ENCODE results near the gene TMEM31. TPM values are rescaled to one million over a fixed set of nuclear protein-coding genes. Genes with fewer than 3 reads are reported as not detected.
"Not testable (repeated sequence)": the region's sequence is repeated elsewhere in the genome, so short reads cannot be mapped to it uniquely, and the experiment has no call there.

The TMEM31 gene
- polyA plus RNA-seq, 3 donors = not detected

DNA sequence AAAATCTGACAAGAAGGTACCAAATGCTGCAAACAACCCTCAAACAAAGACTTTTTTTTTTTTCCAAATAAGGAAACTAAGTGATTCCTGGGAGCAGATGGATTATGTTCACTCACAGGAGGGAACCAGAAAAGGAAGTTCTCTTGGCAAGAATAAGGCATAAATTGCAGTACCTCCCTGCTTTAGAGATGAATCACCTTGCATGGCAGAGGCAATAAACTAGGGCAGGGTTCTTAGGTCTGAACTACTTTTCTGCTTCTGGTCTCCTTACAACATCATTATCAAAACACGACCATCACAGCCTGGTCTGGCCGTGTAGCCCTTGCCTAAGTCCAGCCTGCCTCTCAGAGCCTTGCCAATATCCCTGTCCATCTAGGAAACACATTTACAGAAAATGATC, 6.3 kb downstream of the TMEM31 start:
- 39 to 77% (median 59%) methylated on average over 2 of the region's 2 CpGs for WGBS, 3 donors
- H3K27ac ChIP-seq (ENCODE audit: low read depth, low read length) = no peak overlapping the region

DNA sequence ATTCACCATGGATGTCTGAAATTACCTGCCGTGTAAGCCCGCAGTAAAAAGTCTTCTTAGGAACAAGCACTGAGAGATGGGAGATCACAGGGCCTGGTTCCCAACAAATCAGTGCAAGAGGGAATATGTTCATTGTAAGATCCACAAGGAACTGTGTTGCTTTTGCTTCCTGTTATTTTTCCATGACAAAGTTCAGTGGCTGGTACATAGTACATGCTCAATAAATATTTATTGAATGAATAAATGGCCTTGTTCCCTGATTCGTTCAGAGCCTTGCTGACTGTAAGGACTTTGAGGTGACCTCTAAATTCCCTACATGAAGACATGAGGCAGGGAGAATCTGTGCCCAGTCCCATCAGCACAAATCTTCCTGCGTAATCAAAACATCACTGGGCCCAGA, 7.4 kb downstream of the TMEM31 start:
- no peak overlapping the region for H3K27ac ChIP-seq (ENCODE audit: low read depth, low read length)
- WGBS, 3 donors = 92 to 95% (median 93%) methylated on average over 4 of the region's 4 CpGs

DNA sequence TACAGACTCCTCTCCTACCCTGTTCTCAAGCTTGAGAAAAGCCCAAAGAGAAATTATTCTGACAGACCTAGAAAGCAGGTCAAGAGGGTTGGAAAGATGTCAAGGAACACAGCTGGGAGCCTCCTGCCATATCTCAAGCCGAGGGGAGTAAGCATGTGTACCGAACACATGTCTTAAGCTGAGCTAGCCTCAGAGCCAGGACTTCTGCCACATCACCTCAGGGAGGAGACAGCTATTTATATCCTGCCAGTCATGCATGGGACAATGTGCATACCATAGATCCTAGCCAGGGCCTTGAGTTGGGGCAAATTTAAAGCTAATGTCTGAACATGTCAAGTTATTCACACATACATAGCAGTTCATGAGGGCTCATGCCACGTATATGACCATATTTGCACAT, 11.8 kb downstream of the TMEM31 start:
- H3K27ac ChIP-seq (ENCODE audit: low read depth, low read length) = no peak overlapping the region
- WGBS, 3 donors = 39 to 81% (median 74%) methylated on average over 3 of the region's 3 CpGs

DNA sequence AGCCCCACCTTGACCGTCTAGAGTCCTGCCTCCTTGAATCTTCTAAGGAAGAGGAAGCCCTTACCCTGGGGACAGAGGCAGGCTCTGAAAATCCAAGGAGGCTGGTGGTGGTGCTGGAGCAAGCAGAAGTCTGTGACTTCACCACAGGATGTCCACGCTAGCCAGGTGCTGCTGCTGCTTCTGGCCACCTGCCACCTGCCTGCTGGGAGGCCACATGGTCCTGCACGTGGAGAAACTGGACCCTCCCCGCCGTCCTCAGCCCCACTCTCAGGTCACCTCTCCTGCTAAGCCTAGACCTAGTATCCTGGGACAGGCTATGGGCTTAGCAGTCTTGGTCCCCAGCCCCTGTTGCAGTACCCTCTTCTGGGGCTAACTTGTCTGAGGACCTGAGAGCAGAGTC, 15.8 kb downstream of the TMEM31 start:
- no peak overlapping the region for H3K27ac ChIP-seq (ENCODE audit: low read depth, low read length)
- 39 to 70% (median 68%) methylated on average over 4 to 5 of the region's 5 CpGs for WGBS, 3 donors

DNA sequence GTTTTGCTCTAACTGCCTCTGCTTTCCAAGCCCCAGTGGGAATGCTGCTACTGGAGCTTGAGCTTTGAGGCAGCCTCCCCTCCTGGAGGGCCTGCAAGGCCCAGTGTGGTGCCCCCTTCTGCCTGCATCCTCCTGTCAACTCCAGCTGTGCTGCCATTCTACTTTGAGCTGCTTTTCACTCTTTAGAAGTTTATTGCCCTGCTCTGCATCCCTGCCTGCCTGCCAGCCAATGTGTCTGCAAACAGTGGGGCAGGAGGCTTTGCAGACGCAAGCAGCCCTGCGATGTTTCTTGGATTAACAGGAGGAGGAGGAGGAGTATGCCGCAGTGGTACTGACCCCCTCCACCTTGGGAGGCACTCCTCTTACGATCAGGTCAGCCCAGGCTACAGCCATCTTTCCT, 16.4 kb downstream of the TMEM31 start:
- WGBS, 3 donors = 66 to 93% (median 80%) methylated on average over 4 of the region's 4 CpGs

DNA sequence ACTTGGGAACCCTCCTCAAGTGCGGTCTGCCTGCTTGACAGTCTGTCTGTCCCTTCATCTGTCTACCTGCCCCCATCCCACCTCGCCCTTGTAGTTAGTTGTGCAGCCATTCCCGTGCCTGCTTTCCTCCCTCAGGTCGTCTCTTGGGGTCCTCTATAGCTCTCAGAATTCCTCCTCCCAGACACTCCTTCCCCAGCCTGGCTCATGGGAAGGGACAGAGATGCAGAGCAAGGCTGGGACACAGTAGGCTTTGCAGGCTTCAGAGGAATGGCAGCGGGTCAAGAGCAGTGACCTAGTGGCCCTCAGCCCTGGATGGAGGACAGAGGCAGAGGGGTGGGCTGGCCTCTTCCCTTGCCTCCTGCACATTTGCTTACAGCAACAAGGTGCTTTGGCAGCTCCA, 18.3 kb downstream of the TMEM31 start:
- H3K27ac ChIP-seq (ENCODE audit: low read depth, low read length) = no peak overlapping the region
- 45 to 83% (median 61%) methylated on average over 4 to 5 of the region's 5 CpGs for WGBS, 3 donors

More for the DNA sequence above, 16.4 kb downstream of the TMEM31 start:
- H3K27ac ChIP-seq (ENCODE audit: low read depth, low read length) = no peak overlapping the region

DNA sequence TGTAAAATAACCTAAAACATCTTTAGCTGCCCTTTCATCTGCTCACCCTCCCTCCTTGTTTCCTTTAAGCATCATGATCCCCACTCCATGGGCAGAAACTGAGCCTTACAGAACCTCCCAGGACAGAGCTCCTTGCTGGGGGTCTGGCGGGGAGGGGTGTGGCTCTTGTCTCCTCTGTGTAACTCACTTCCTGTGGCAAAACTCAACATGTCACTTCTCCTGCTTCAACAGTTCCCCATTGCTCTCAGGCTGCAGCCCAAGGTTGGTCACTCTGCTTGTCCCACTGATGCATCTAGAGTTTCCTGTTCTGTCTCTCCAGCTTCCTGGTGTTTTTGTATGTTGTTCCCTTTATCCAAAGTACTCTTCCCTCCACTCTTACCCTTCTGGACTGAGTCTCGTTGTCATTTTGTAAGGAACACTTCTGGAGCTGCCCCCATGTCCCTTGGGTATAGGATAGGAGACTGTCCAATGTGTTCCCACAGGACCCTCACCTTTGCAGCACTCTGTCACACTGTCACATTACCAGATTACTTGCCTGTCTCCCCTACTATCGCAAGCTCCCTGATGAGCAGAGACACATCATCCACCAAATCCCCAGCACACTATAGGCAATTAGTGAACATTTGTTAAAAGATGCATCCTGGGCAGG, 19.6 kb downstream of the TMEM31 start:
- H3K27ac ChIP-seq (ENCODE audit: low read depth, low read length) = no peak overlapping the region
- WGBS, 3 donors = 48 to 78% (median 49%) methylated on average over 3 of the region's 3 CpGs

DNA sequence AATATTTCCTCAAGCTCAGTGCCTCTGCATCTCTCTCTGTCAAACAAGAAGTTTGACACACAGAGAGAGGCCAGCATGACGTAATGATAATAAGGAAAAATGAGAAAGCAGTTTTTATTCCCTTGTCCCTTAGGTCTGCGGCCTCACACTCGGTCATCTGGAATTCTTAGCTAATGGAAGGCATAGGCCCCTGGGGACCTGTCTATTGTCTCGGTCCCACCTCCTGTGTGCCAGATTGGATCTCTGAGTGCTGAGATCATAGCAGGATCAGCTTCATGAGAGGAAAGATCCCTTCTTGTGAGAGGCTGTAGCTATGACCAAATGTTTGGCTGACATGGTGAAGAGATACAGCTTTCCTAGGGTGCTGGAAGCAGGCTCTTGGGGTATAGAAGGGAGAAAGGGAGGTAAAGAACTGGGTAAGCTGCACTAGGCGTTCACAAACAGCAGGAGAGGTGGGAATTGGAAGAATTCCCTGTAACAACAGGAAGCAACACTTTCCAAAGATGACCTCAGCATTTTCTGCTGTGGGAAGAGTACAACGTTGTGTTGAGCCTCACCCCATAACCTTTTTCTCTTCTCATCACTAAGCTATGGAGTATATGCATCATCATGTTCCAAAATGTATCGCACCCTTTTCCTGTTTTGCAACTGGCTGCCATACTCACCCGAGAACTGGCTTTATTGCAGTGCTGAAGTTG, 20.2 kb downstream of the TMEM31 start:
- H3K27ac ChIP-seq (ENCODE audit: low read depth, low read length) = no peak overlapping the region
- WGBS, 3 donors = 30 to 53% (median 33%) methylated on average over 8 of the region's 8 CpGs

DNA sequence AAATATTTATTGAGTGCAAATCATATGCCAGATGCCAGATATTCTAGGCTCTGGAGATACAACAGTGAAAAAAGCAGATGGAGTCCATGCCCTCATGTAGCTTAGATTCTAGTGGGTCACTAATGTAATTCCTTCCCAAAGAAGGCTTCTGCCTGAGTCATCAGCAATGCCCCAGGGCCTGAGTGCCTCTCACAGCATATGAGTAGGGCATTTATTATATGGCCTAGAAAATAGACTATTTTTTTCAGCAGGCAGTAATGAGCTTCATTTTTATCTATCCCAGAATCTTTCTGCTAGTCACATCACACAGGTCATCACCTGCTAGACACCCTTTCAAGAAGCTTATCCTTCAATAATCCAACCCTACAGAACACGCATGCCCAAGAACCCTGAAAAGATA, 22.3 kb downstream of the TMEM31 start:
- no peak overlapping the region for H3K27ac ChIP-seq (ENCODE audit: low read depth, low read length)
- WGBS, 3 donors = 86 to 100% (median 92%) methylated on average over 1 of the region's 1 CpG

DNA sequence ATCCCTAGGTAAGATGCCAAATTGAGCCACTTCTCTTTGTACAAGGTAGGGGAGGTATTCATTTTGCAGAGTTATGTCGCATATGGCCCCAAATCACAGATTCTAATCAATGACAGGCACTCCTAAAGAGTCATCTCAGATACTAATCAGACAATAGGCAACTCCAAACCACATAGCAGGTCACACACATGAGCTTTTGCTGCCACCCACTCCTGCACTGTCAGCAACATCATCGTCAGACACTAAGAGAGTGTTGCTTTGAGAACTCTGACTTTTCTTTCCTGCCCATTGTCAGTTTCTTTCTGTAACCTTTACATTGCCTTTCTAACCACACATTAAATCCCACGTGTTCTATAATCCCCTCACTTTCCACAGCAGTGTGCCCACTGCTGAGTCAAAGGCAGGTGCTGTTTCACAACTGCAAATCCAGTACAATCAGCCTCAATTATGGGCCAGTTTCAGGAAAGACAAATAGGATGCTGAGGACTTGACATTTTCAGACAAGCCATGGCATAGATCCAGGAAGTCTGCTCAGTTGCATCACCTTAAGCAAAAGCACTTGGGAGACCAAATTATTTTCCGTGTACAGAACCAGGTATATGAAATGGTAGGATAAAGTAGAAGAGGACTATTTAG, 23.5 kb downstream of the TMEM31 start:
- H3K27ac ChIP-seq (ENCODE audit: low read depth, low read length) = no peak overlapping the region
- 55 to 57% (median 56%) methylated on average over 4 of the region's 4 CpGs for WGBS, 3 donors

DNA sequence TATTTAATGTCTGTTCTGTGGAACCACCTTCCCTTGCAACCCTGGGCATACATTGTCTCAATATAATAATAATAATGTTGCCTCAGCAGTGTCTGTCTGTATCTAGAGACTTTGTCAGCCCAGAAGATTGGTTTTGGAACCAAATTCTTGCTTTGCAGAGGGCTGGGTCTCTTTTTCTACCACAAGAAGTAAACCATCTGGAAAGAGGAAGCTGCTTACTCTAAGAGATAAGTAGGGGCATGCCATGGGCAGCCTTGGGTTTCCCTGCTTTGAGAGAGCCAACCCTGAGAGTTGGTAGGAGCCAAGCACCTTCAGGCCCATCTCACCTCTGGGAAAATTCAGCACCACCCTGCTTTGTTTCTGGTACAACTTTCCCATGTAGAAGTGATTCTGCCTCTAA, 27.0 kb downstream of the TMEM31 start:
- H3K27ac ChIP-seq (ENCODE audit: low read depth, low read length) = no peak overlapping the region

DNA sequence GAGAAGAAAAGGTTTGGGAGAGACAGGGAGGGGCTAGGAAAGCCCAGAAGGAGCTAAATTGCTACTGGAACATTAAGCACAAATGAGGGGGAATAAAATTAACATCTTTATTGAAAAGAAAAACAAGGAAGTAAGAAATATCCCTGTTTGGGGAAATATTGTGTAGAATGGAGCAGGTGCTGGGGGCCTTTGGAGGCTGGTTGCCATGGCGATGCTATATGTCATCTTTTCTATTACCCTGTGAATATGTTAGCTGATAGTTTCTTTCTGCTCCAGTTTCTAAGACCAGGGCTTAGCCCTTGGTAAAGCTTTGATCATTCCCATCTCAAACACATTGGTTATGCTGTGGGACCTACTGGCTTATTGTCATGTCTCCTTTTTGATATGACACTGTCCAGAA, 28.7 kb downstream of the TMEM31 start:
- 86 to 92% (median 88%) methylated on average over 1 of the region's 1 CpG for WGBS, 3 donors
- no peak overlapping the region for H3K27ac ChIP-seq (ENCODE audit: low read depth, low read length)

DNA sequence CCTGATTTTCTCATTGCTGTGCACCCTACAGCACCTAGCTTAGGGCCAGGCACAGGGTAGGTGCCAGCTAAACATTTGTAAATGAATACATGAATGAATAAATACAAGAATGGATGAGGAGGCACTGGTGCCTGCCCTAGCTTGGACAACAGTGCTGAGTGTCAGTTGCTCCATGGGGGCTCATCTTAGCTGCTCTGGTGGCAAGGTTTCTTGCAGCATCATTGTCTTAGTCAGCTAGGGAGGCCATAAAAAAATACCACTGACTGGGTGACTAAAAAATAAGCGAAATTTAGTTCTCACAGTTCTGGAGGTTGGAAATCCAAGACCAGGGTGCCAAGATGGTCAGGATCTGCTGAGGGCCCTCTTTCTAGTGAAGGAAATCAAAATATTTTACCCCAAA, 31.2 kb downstream of the TMEM31 start:
- H3K27ac ChIP-seq (ENCODE audit: low read depth, low read length) = no peak overlapping the region
- 70 to 84% (median 80%) methylated on average over 1 of the region's 1 CpG for WGBS, 3 donors

DNA sequence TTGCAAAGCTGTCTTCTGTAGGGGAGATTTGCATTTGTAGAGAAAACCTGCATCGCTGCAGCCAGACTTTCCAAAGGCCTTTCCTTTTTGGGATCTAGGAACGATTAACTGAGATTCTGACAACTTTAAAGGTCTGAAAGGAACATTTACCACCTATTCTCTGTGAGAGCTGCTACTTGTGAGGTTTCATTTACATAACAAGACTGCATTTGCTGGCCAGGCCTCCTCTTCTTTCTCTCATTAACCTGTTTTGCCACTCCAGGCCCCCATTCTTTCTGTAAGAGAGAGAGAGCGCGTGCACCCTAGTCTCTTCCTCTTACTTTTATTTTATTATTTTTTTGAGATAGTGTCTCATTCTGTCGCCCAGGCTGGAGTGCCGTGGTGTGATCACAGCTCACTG, 31.6 kb downstream of the TMEM31 start:
- WGBS, 3 donors = 63 to 89% (median 72%) methylated on average over 6 of the region's 6 CpGs
- no peak overlapping the region for H3K27ac ChIP-seq (ENCODE audit: low read depth, low read length)

DNA sequence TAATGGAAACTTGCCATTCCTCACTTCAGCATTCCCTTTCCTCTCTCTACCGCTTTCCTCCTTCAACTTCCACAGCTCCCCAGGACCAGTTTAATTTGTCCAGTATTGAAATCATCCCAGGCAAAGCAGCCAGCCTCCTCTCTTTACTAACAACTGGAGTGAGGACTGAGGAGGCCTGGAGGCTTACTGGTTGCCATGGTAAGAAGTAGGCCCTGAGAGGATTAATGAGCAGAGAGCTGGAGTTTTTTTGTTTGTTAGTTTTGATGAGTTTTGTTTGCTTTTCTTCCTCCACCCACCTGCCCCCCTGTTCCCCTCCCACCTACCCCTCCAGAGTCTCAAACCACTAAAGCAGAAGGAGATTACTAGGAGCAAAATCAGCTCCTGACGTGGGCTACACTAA, 36.5 kb downstream of the TMEM31 start:
- no peak overlapping the region for H3K27ac ChIP-seq (ENCODE audit: low read depth, low read length)
- WGBS, 3 donors = 68 to 85% (median 78%) methylated on average over 2 of the region's 2 CpGs

DNA sequence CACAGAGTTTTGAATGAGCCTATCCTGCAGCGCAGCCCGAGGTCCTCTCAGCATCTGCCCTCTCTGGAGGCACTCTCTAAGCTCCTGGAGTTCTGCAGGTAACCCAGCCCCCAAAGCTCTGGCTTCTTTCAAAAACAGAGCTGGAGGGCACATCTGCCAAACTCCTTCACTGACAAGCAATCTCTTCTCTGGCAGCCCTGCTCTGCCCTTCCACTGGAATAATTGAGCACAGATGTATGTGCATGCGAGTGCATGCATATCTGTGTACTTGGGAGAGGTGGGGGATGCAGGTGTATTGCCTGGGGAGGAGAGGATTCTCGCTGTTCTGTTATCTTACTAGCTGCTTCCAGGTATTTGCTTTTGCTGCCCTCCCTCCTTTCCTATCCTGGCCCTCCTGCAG, 43.7 kb downstream of the TMEM31 start:
- WGBS, 3 donors = 59 to 82% (median 81%) methylated on average over 4 of the region's 4 CpGs
- H3K27ac ChIP-seq (ENCODE audit: low read depth, low read length) = no peak overlapping the region

DNA sequence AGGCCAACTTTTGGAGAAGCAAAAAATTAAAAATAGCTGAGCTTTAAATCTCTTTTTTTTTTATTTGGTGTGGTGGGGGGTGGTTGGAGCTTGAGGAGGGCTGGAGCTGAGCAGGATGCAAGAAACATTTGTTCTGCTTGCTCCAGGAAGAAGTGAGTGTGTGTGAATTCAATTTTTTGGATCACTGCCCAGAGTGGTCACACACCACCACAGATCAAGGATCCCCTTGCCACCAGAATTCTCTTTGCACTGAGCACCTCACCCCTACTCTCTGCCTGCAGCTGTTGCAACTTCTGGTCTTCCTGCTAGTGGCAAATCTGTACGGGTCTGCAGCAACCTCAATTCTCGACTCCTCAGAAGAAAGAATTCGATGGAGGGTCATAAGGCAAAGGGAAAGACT, 46.0 kb downstream of the TMEM31 start:
- WGBS, 3 donors = 44 to 59% (median 58%) methylated on average over 3 of the region's 3 CpGs
- H3K27ac ChIP-seq (ENCODE audit: low read depth, low read length) = no peak overlapping the region

DNA sequence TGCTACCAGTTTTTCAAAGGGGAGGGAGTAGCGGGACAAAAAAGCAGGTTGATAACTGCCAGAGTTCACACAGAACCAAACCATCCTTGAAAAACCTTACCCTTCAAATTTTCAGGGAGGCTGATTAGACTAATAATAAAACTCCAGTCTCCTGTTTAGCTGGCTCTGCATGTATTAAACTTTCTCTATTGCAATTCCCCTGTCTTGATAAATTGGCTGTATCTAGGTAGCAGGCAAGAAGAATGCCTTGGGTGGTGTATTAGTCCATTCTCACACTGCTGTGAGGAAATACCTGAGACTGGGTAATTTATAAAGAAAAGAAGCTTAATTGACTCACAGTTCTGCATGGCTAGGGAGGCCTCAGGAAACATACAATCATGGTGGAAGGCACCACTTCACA, 47.8 kb downstream of the TMEM31 start:
- 89 to 100% (median 94%) methylated on average over 1 of the region's 1 CpG for WGBS, 3 donors
- H3K27ac ChIP-seq (ENCODE audit: low read depth, low read length) = no peak overlapping the region

DNA sequence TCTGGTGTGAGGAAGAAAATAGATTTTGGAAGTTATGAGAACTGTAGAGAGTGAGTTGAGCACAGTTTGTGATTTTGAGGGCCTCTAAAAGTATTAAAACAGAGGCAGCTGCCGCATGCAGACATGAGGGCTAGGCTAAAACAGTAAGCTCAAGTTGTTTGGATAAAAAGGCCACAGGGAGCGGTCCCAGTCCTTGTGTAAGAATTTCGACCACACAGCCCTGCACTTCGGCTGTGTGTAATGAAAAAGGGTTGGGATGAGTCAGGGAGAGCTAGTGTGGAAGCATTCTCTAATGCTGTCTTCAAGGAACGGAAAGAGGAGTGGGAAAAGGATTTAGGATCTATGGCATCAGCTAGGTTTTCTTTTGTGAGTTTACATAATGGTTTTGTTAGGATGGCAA, 52.8 kb downstream of the TMEM31 start:
- not testable (repeated sequence) for H3K27ac ChIP-seq (ENCODE audit: low read depth, low read length)
- WGBS, 3 donors = 78 to 89% (median 80%) methylated on average over 5 of the region's 5 CpGs
